ENCODE results near the gene MAL.

DNA sequence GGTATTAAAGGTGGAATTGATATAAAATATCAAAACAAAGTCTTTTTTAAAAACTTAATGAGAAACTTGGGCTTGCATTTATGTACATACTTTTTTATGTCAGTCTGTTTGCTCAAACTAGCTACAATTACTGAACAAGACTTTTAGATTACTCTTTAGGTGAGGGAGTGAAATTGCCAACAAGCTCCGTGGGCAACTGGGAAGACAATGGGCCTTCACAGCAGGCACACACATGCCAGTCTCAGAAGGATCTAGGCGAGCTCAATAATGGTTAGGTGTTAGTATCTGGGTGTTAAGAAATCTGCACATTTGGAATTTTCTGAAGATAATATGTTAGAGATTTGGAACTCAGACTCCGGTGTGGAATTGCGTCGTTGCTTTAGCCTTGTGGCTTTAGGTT lies 23.0 kb upstream of the MAL start:
- TF ChIP-seq, protein P1, sequence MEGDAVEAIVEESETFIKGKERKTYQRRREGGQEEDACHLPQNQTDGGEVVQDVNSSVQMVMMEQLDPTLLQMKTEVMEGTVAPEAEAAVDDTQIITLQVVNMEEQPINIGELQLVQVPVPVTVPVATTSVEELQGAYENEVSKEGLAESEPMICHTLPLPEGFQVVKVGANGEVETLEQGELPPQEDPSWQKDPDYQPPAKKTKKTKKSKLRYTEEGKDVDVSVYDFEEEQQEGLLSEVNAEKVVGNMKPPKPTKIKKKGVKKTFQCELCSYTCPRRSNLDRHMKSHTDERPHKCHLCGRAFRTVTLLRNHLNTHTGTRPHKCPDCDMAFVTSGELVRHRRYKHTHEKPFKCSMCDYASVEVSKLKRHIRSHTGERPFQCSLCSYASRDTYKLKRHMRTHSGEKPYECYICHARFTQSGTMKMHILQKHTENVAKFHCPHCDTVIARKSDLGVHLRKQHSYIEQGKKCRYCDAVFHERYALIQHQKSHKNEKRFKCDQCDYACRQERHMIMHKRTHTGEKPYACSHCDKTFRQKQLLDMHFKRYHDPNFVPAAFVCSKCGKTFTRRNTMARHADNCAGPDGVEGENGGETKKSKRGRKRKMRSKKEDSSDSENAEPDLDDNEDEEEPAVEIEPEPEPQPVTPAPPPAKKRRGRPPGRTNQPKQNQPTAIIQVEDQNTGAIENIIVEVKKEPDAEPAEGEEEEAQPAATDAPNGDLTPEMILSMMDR (conservative IDR thresholded peaks at IDR 0.05; ENCODE audit: low read length) = no peak
- no peak for TF ChIP-seq EZH2phosphoT487 (IDR thresholded peaks at IDR 0.05; ENCODE audit: borderline replicate concordance)
